ENCODE data around the gene EFCAB12. TPM values are rescaled to one million over a fixed set of nuclear protein-coding genes. Genes with fewer than 3 reads are reported as not detected.

EFCAB12 gene
- total RNA-seq, 8 experiments from 2014 or later: 0.27 to 3.8 (median 0.55) TPM

- no peak for ATAC-seq (replicated peaks in 6 of 8)
- peaks cover 8 to 24% of the 10 kb centered on the region in 2 donors for H3K4me1 ChIP-seq (replicated peaks in 1 of 2)
- in situ Hi-C loops (cut with MboI; ENCODE audit: low pct_unique_long_range_greater_than_20kb in 2 of 9, low sequenced_read_pairs in 9 of 9, unreplicated experiment in 9 of 9): no loop called here
- H3K27ac ChIP-seq: no peak overlapping the region
- H3K4me3 ChIP-seq: peak overlapping the region in 1 of 5 donors; percentile 2
- 0 to 81% (median 28%) methylated on average over 1 to 4 of the region's 4 CpGs for WGBS, 10 experiments
Observed at GRCh38 chr3:129441782-129442181, 13.3 kb upstream of the EFCAB12 start.

GRCh38 chr3:129441215-129441614 is 12.8 kb upstream of the EFCAB12 start:
- in situ Hi-C loops (cut with MboI; ENCODE audit: low pct_unique_long_range_greater_than_20kb in 2 of 9, low sequenced_read_pairs in 9 of 9, unreplicated experiment in 9 of 9): no loop called here
- no peak for ATAC-seq (replicated peaks in 6 of 8)
- WGBS, 10 experiments: 7 to 78% (median 25%) methylated on average over 2 to 9 of the region's 9 CpGs; no CpG with 5 or more reads in 2 of the 10 experiments
- peak overlapping the region; percentile 67 to 76 (median 69) for H3K4me3 ChIP-seq
- H3K4me1 ChIP-seq (replicated peaks in 1 of 2): peaks cover 8 to 24% of the 10 kb centered on the region in 2 donors
- H3K27ac ChIP-seq: peak overlapping the region in 1 of 2 donors; percentile 85

DNA sequence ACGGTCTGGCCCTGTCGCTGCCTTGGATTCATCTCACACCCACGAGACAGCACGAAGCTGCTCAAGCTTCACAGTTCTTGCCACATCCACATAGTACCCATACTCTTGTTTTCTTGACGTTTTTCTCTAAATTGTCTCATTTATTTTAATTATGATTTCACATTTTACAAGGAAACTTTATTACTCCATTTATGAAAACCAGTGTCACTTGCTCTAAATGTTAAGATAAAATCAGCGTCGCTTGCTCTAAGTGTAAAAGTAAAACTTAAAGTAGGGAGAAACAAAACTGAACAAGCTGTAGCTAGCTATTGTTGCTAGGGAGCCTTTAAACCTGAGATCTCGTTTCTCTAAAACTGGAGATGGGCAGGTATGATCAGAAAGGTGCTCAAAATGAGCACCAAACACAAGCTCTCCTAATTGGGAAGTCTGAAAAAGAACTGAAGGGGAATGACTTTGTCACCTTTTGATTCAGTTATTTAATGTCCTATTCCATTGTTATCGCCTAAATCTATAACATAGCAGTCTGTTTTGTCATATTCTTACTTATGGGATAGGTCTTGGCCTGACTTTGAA is 12.3 kb upstream of the EFCAB12 start:
- WGBS, 10 experiments: 4 to 60% (median 14%) methylated on average over 1 to 9 of the region's 9 CpGs; no CpG with 5 or more reads in 1 of the 10 experiments
- Histone ChIP-seq H3K4me1 (replicated peaks in 1 of 2) (peaks cover 8 to 24% of the 10 kb centered on the region in 2 donors), H3K27ac (peak overlapping the region; percentile 85 to 90), H3K4me3 (peak overlapping the region; percentile 67 to 76 (median 69))
- no peak for ATAC-seq (replicated peaks in 6 of 8)
- in situ Hi-C loops (cut with MboI; ENCODE audit: low pct_unique_long_range_greater_than_20kb in 2 of 9, low sequenced_read_pairs in 9 of 9, unreplicated experiment in 9 of 9): no loop called here

- H3K4me3 ChIP-seq: peak within 1 kb of the TSS; percentile 67 to 76 (median 69)
- ATAC-seq (replicated peaks in 6 of 8): peak; percentile 86 to 93 (median 90)
- peaks cover 11 to 24% of the 10 kb centered on the region in 2 donors for H3K4me1 ChIP-seq (replicated peaks in 1 of 2)
- WGBS, 10 experiments: 0 to 5% (median 0%) methylated on average over 3 to 42 of the region's 75 CpGs; no CpG with 5 or more reads in 2 of the 10 experiments
- H3K27ac ChIP-seq: peak within 1 kb of the TSS; percentile 85 to 90
- in situ Hi-C loops (cut with MboI; ENCODE audit: low pct_unique_long_range_greater_than_20kb in 2 of 9, low sequenced_read_pairs in 9 of 9, unreplicated experiment in 9 of 9): no loop called here
Observed at GRCh38 chr3:129439817-129440617, 11.6 kb upstream of the EFCAB12 start, which contains the start of the genes IFT122 and MBD4. Gene IFT122, plus strand, starts transcription at chr3:129440224. Its CDS starts 107 bp downstream, at chr3:129440331. Gene MBD4, minus strand, starts transcription at chr3:129439948. Its CDS starts 115 bp downstream, at chr3:129439833.

- Histone ChIP-seq H3K27ac (peak overlapping the region; percentile 62 to 78), H3K4me1 (replicated peaks in 1 of 2) (peaks cover 11 to 24% of the 10 kb centered on the region in 2 donors), H3K4me3 (peak overlapping the region; percentile 67 to 76 (median 69))
- 0 to 17% (median 2%) methylated on average over 1 to 12 of the region's 17 CpGs; no CpG with 5 or more reads in 1 of the 10 experiments for WGBS, 10 experiments
- ATAC-seq (replicated peaks in 6 of 8): peak in 7 of 8 experiments; percentile 0 to 1 (median 0)
- in situ Hi-C loops (cut with MboI; ENCODE audit: low pct_unique_long_range_greater_than_20kb in 2 of 9, low sequenced_read_pairs in 9 of 9, unreplicated experiment in 9 of 9): no loop called here
Observed at GRCh38 chr3:129439226-129439816, 10.9 kb upstream of the EFCAB12 start.

GRCh38 chr3:129435367-129435766 is 6.9 kb upstream of the EFCAB12 start:
- ATAC-seq (replicated peaks in 6 of 8): no peak
- in situ Hi-C loops (cut with MboI; ENCODE audit: low pct_unique_long_range_greater_than_20kb in 2 of 9, low sequenced_read_pairs in 9 of 9, unreplicated experiment in 9 of 9): no loop called here
- H3K27ac ChIP-seq: no peak overlapping the region
- 14 to 100% (median 79%) methylated on average over 1 of the region's 1 CpG; no CpG with 5 or more reads in 2 of the 10 experiments for WGBS, 10 experiments
- peaks cover 6% of the 10 kb centered on the region in 2 donors for H3K4me1 ChIP-seq (replicated peaks in 1 of 2)
- H3K4me3 ChIP-seq: no peak overlapping the region

- no peak overlapping the region for H3K27ac ChIP-seq
- ATAC-seq (replicated peaks in 6 of 8): no peak
- peaks cover 6% of the 10 kb centered on the region in 2 donors for H3K4me1 ChIP-seq (replicated peaks in 1 of 2)
- in situ Hi-C loops (cut with MboI; ENCODE audit: low pct_unique_long_range_greater_than_20kb in 2 of 9, low sequenced_read_pairs in 9 of 9, unreplicated experiment in 9 of 9): no loop called here
- no peak overlapping the region for H3K4me3 ChIP-seq
- 80 to 100% (median 96%) methylated on average over 1 of the region's 1 CpG; no CpG with 5 or more reads in 2 of the 10 experiments for WGBS, 10 experiments
Observed at GRCh38 chr3:129434140-129434539, 5.7 kb upstream of the EFCAB12 start.

- Histone ChIP-seq H3K4me3 (no peak overlapping the region), H3K27ac (no peak overlapping the region), H3K4me1 (replicated peaks in 1 of 2) (peaks cover 5 to 7% of the 10 kb centered on the region in 2 donors)
- 76 to 100% (median 93%) methylated on average over 1 to 5 of the region's 5 CpGs; no CpG with 5 or more reads in 1 of the 10 experiments for WGBS, 10 experiments
- in situ Hi-C loops (cut with MboI; ENCODE audit: low pct_unique_long_range_greater_than_20kb in 2 of 9, low sequenced_read_pairs in 9 of 9, unreplicated experiment in 9 of 9): no loop called here
- ATAC-seq (replicated peaks in 6 of 8): no peak
Observed at GRCh38 chr3:129433565-129433964, 5.1 kb upstream of the EFCAB12 start.

- no peak for ATAC-seq (replicated peaks in 6 of 8)
- in situ Hi-C loops (cut with MboI; ENCODE audit: low pct_unique_long_range_greater_than_20kb in 2 of 9, low sequenced_read_pairs in 9 of 9, unreplicated experiment in 9 of 9): no loop called here
Observed at GRCh38 chr3:129432671-129433070, 4.2 kb upstream of the EFCAB12 start.

GRCh38 chr3:129432036-129432435 is 3.6 kb upstream of the EFCAB12 start:
- ATAC-seq (replicated peaks in 6 of 8): no peak
- H3K27ac ChIP-seq: no peak overlapping the region
- in situ Hi-C loops (cut with MboI; ENCODE audit: low pct_unique_long_range_greater_than_20kb in 2 of 9, low sequenced_read_pairs in 9 of 9, unreplicated experiment in 9 of 9): no loop called here
- H3K4me1 ChIP-seq (replicated peaks in 1 of 2): peaks cover 8% of the 10 kb centered on the region in 2 donors
- 72 to 100% (median 100%) methylated on average over 2 to 7 of the region's 7 CpGs; no CpG with 5 or more reads in 3 of the 10 experiments for WGBS, 10 experiments
- no peak overlapping the region for H3K4me3 ChIP-seq

More at GRCh38 chr3:129432671-129433070, 4.2 kb upstream of the EFCAB12 start:
- Histone ChIP-seq H3K4me1 (replicated peaks in 1 of 2) (peaks cover 6 to 8% of the 10 kb centered on the region in 2 donors), H3K27ac (no peak overlapping the region), H3K4me3 (no peak overlapping the region)

DNA sequence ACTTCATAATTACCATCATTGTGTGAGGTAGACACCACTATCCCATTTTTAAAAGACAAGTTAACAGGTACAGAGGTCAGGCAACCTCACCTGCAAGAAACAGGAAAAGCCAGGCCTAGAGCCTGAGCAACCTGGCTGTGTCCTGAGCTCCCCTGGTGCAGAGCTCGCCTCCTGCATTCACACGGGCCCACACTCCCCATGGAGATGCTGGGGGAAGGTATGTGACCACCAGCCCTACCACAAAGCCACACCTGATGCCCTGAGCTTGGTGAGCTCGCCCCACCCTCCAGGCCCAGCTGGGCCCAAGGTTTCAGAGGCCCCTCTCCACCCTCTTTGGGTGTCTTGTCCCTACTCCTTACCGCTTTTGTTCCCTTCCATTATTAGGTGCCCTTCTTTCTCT is 1.2 kb upstream of the EFCAB12 start:
- no peak overlapping the region for H3K27ac ChIP-seq
- no peak for ATAC-seq (replicated peaks in 6 of 8)
- H3K4me3 ChIP-seq: no peak overlapping the region
- in situ Hi-C loops (cut with MboI; ENCODE audit: low pct_unique_long_range_greater_than_20kb in 2 of 9, low sequenced_read_pairs in 9 of 9, unreplicated experiment in 9 of 9): no loop called here
- WGBS, 10 experiments: 100% methylated on average over 1 of the region's 4 CpGs; no CpG with 5 or more reads in 7 of the 10 experiments
- H3K4me1 ChIP-seq (replicated peaks in 1 of 2): peaks cover 5 to 13% of the 10 kb centered on the region in 2 donors

DNA sequence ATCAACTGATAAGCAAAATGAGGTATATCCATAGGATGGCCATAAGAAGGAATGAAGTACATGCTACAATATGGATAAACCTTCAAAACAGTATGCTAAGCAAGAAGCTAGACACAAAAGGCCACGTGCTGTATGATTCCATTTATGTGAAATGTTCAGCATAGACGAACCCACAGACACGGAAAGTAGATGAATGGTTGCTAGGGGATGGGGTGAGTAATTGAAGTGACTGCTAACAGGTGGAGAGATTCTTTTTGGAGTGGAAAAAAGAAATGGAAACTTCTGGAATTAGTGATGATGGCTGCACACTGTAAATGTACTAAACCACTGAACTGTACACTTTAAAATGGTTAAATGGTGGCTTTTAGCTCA is 630 bp upstream of the EFCAB12 start:
- 33 to 83% (median 71%) methylated on average over 1 to 3 of the region's 3 CpGs; no CpG with 5 or more reads in 3 of the 10 experiments for WGBS, 10 experiments
- H3K4me3 ChIP-seq: peak overlapping the region in 3 of 5 donors; percentile 33 to 48 (median 35)
- in situ Hi-C loops (cut with MboI; ENCODE audit: low pct_unique_long_range_greater_than_20kb in 2 of 9, low sequenced_read_pairs in 9 of 9, unreplicated experiment in 9 of 9): no loop called here
- ATAC-seq (replicated peaks in 6 of 8): peak in 2 of 8 experiments; percentile 2
- H3K4me1 ChIP-seq (replicated peaks in 1 of 2): peaks cover 5 to 13% of the 10 kb centered on the region in 2 donors
- no peak overlapping the region for H3K27ac ChIP-seq

- peak overlapping the region; percentile 33 to 48 (median 35) for H3K4me3 ChIP-seq
- H3K27ac ChIP-seq: no peak overlapping the region
- in situ Hi-C loops (cut with MboI; ENCODE audit: low pct_unique_long_range_greater_than_20kb in 2 of 9, low sequenced_read_pairs in 9 of 9, unreplicated experiment in 9 of 9): no loop called here
- 0 to 80% (median 14%) methylated on average over 1 to 7 of the region's 8 CpGs; no CpG with 5 or more reads in 1 of the 10 experiments for WGBS, 10 experiments
- H3K4me1 ChIP-seq (replicated peaks in 1 of 2): peaks cover 5 to 13% of the 10 kb centered on the region in 2 donors
- ATAC-seq (replicated peaks in 6 of 8): peak; percentile 25 to 58 (median 40)
Observed at GRCh38 chr3:129428007-129428375, 445 bp downstream of the EFCAB12 start.
